ENCODE data around the gene STON2. TPM values are rescaled to one million over a fixed set of nuclear protein-coding genes. Genes with fewer than 3 reads are reported as not detected.

STON2 gene, protein sequence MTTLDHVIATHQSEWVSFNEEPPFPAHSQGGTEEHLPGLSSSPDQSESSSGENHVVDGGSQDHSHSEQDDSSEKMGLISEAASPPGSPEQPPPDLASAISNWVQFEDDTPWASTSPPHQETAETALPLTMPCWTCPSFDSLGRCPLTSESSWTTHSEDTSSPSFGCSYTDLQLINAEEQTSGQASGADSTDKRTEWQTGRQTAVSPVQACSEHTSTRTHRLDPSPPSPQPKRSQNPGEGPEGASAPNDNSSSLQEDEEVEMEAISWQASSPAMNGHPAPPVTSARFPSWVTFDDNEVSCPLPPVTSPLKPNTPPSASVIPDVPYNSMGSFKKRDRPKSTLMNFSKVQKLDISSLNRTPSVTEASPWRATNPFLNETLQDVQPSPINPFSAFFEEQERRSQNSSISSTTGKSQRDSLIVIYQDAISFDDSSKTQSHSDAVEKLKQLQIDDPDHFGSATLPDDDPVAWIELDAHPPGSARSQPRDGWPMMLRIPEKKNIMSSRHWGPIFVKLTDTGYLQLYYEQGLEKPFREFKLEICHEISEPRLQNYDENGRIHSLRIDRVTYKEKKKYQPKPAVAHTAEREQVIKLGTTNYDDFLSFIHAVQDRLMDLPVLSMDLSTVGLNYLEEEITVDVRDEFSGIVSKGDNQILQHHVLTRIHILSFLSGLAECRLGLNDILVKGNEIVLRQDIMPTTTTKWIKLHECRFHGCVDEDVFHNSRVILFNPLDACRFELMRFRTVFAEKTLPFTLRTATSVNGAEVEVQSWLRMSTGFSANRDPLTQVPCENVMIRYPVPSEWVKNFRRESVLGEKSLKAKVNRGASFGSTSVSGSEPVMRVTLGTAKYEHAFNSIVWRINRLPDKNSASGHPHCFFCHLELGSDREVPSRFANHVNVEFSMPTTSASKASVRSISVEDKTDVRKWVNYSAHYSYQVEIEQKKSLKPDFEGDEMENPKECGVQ
- total RNA-seq (2022; extraction: Qiagen RNA extraction), result 0.53 to 1.0 TPM (median 0.65 TPM) in 5 replicates

GRCh38 chr14:81400202-81400678 lies at the start of gene STON2:
Gene STON2, minus strand, starts transcription at chr14:81400324. Its CDS starts 1,942 bp downstream, at chr14:81398382.

GRCh38 chr14:81220830-81221578 lies 179.1 kb downstream of the STON2 start, which contains the start of gene GTF2A1:
Gene GTF2A1, minus strand, starts transcription at chr14:81220959. Its CDS starts 441 bp downstream, at chr14:81220518.

Other genes starting within 250 kb of the STON2 start
- gene GTF2A1, start 179.4 kb downstream of the STON2 start, total RNA-seq (2022; extraction: Qiagen RNA extraction), result 11.0 to 15.7 TPM (median 12.8 TPM) in 5 replicates
- 15.7 to 26.5 TPM (median 22.9 TPM) in 5 replicates for gene SEL1L, start 133.5 kb upstream of the STON2 start, total RNA-seq (2022; extraction: Qiagen RNA extraction)

All from A549 treated with CORT108297 at 1 μM for 4 hours (cell line).